Adrenal gland (tissue), 5 donors: ENCODE results near the gene GFRA1.

Source experiments
- CTCF ChIP-seq, 6 experiments: fragments of 450-650 bp in 4 of 6; fragments of 200-600 bp in 2 of 6; sonication (generic) in 1 of 6; IDR thresholded peaks; 1 replicate in 5 of 6; 2 replicates in 1 of 6; pipeline versions ENCODE4 v1.5.1 to v1.8.0; 2016 to 2021; ENCODE audit warnings: antibody characterized with exemption in 6 of 6, mild to moderate bottlenecking in 2 of 6, moderate library complexity in 1 of 6
- POLR2A ChIP-seq, 2 donors: fragments of 450-650 bp; IDR thresholded peaks; one replicate each; pipeline ENCODE4 v1.6.1; 2017; ENCODE audit warnings: antibody characterized with exemption in 2 of 2, mild to moderate bottlenecking in 2 of 2, moderate library complexity in 1 of 2
- donor health status: DM: no; HTN: no; CAD: no.

GRCh38 chr10:116115797-116116196, 157.2 kb downstream of the GFRA1 start:
- TF ChIP-seq CTCF (IDR thresholded peaks at IDR 0.05) (no peak), POLR2A (IDR thresholded peaks at IDR 0.05) (no peak)
